Sigmoid colon (tissue), 7 donors: ENCODE data around the gene TTLL3. TPM values are rescaled to one million over a fixed set of nuclear protein-coding genes. Genes with fewer than 3 reads are reported as not detected.
"Not testable (repeated sequence)": the region's sequence is repeated elsewhere in the genome, so short reads cannot be mapped to it uniquely, and the experiment has no call there.

Experiments
- DNase-seq: peaks from one replicate; pipeline ENCODE4 v3.0.0-alpha.2; 2019
- H3K27ac ChIP-seq, 4 donors: fragments of 200-600 bp; sonication (generic); one replicate each; pipeline ENCODE4 v1.5.1; 2016 to 2019; ENCODE audit warnings: mild to moderate bottlenecking in 1 of 4
- H3K27me3 ChIP-seq, 3 donors: fragments of 200-600 bp; sonication (generic); one replicate each; pipeline ENCODE4 v1.5.1; 2019; ENCODE audit warnings: mild to moderate bottlenecking in 1 of 3
- H3K36me3 ChIP-seq, 4 donors: fragments of 200-600 bp; sonication (generic); one replicate each; pipeline ENCODE4 v1.5.1; 2016 to 2019
- H3K4me1 ChIP-seq, 4 donors: fragments of 200-600 bp; sonication (generic); one replicate each; pipeline ENCODE4 v1.5.1; 2017 to 2019
- H3K4me3 ChIP-seq, 4 donors: fragments of 200-600 bp; sonication (generic); one replicate each; pipeline ENCODE4 v1.5.1; 2017 to 2019; ENCODE audit warnings: mild to moderate bottlenecking in 2 of 4, moderate library complexity in 1 of 4
- H3K9me3 ChIP-seq, 4 donors: fragments of 200-600 bp in 3 of 4; sonication (generic) in 3 of 4; one replicate each; pipeline versions ENCODE4 v1.5.1 to v1.6.1; 2013 to 2019
- CTCF ChIP-seq, 4 experiments: fragments of 450-650 bp in 3 of 4; fragments of 200-600 bp in 1 of 4; IDR thresholded peaks; one replicate each; pipeline ENCODE4 v1.5.1; 2016 to 2019; ENCODE audit warnings: antibody characterized with exemption in 4 of 4, mild to moderate bottlenecking in 3 of 4, moderate library complexity in 2 of 4
- EP300 ChIP-seq, 4 donors: sonication (generic); formaldehyde crosslinking; IDR thresholded peaks; one replicate each; pipeline ENCODE4 v1.6.1; 2017; ENCODE audit warnings: antibody characterized with exemption in 4 of 4
- POLR2A ChIP-seq, 2 donors: fragments of 450-650 bp; IDR thresholded peaks; one replicate each; pipeline ENCODE4 v1.6.1; 2016; ENCODE audit warnings: antibody characterized with exemption in 2 of 2, mild to moderate bottlenecking in 2 of 2, moderate library complexity in 2 of 2
- POLR2AphosphoS5 ChIP-seq, 4 donors: sonication (generic); formaldehyde crosslinking; IDR thresholded peaks; one replicate each; pipeline ENCODE4 v1.6.1; 2017; ENCODE audit warnings: antibody characterized with exemption in 4 of 4
- WGBS, 2 donors: extraction: QIAGEN DNeasy Blood & Tissue Kit; methylation state at CpG; one replicate each; pipeline ENCODE4 v1.1.7; 2013; 5-methylcytosine and 5-hydroxymethylcytosine counted together
- intact Hi-C: fragments of 100-400 bp; cut with DNase I; formaldehyde crosslinking; loops from one replicate; pipeline ENCODE4 v1.15.1; 2023
- polyA plus RNA-seq, 3 donors: library from polyadenylated mRNA; stranded (reverse); fragments of 200-250 nt; gene quantifications; one replicate each; pipeline ENCODE4 v1.2.3, GENCODE V29; 2013
- total RNA-seq, 4 donors: library from RNA; depleted of rRNA; stranded (reverse); fragments of >200 nt; gene quantifications; one replicate each; pipeline ENCODE4 v1.1.0, GENCODE V29; 2016
- donor health status: healthy with polysubstance abuse.
- donor health status: Bipolar disorder and iron deficiency.
- donor health status: healthy.

TTLL3 gene
- total and polyA plus RNA-seq, 7 donors: 4.4 to 117 (median 35.3) TPM

GRCh38 chr3:9769426-9770275 is 40.4 kb upstream of the TTLL3 start, which contains the start of gene CAMK1:
Gene CAMK1, minus strand, starts transcription at chr3:9769947. Its CDS starts 2,198 bp downstream, at chr3:9767749.
- Histone ChIP-seq H3K27me3 (no peaks in the 10 kb centered on the region), H3K27ac (peak within 1 kb of the TSS; percentile 85 to 89 (median 87)), H3K9me3 (no peaks in the 10 kb centered on the region), H3K36me3 (peaks cover 0 to 14% (median 0%) of the 10 kb centered on the region in 4 donors), H3K4me1 (peaks cover 0 to 40% (median 32%) of the 10 kb centered on the region in 4 donors), H3K4me3 (peak within 1 kb of the TSS; percentile 60 to 83 (median 74))
- TF ChIP-seq CTCF (IDR thresholded peaks at IDR 0.05) (no peak), POLR2AphosphoS5 (IDR thresholded peaks at IDR 0.05) (peak; percentile 56 to 83 (median 78))
- 2 to 9% methylated on average over 49 of the region's 49 CpGs for WGBS, 2 donors
- intact Hi-C loops: loop anchor here (2.0 to 5.0 kb wide), 2 partner anchors 19 to 243 kb away; no protein-coding TSS in a partner anchor
- DNase-seq: peak; percentile 94

GRCh38 chr3:9770276-9770812 is 39.7 kb upstream of the TTLL3 start:
- Histone ChIP-seq H3K27me3 (no peaks in the 10 kb centered on the region), H3K4me1 (peaks cover 0 to 40% (median 32%) of the 10 kb centered on the region in 4 donors), H3K27ac (peak overlapping the region; percentile 85 to 89 (median 87)), H3K4me3 (peak overlapping the region; percentile 60 to 83 (median 74)), H3K36me3 (peaks cover 0 to 9% (median 0%) of the 10 kb centered on the region in 4 donors), H3K9me3 (no peaks in the 10 kb centered on the region)
- peak; percentile 97 for DNase-seq
- TF ChIP-seq POLR2AphosphoS5 (IDR thresholded peaks at IDR 0.05) (peak in 3 of 4 donors; percentile 19 to 36 (median 26)), EP300 (IDR thresholded peaks at IDR 0.05) (no peak), CTCF (IDR thresholded peaks at IDR 0.05) (no peak), POLR2A (IDR thresholded peaks at IDR 0.05) (no peak)
- WGBS, 2 donors: 7 to 24% methylated on average over 15 of the region's 15 CpGs
- intact Hi-C loops: loop anchor here (5.0 kb wide), 1 partner anchor 242 kb away; no protein-coding TSS in a partner anchor

- H3K36me3 ChIP-seq, H3K4me3 ChIP-seq, H3K9me3 ChIP-seq, H3K27me3 ChIP-seq, DNase-seq: not testable (repeated sequence)
- Histone ChIP-seq H3K4me1 (peaks cover 0 to 40% (median 32%) of the 10 kb centered on the region in 4 donors), H3K27ac (peak overlapping the region; percentile 85 to 89 (median 87))
- 84 to 94% methylated on average over 2 of the region's 2 CpGs for WGBS, 2 donors
- intact Hi-C loops: loop anchor here (5.0 kb wide), 1 partner anchor 241 kb away; no protein-coding TSS in a partner anchor
Observed at GRCh38 chr3:9771007-9771406, 39.1 kb upstream of the TTLL3 start.

- TF ChIP-seq CTCF (IDR thresholded peaks at IDR 0.05) (no peak), POLR2A (IDR thresholded peaks at IDR 0.05) (no peak), EP300 (IDR thresholded peaks at IDR 0.05) (no peak), POLR2AphosphoS5 (IDR thresholded peaks at IDR 0.05) (no peak)
- Histone ChIP-seq H3K9me3 (no peaks in the 10 kb centered on the region), H3K27ac (no peak overlapping the region), H3K36me3 (peaks cover 4 to 30% (median 18%) of the 10 kb centered on the region in 4 donors), H3K4me3 (no peak overlapping the region), H3K27me3 (no peaks in the 10 kb centered on the region), H3K4me1 (peaks cover 0 to 9% (median 7%) of the 10 kb centered on the region in 4 donors)
- DNase-seq: no peak
- intact Hi-C loops: no loop called here
- 69 to 95% methylated on average over 5 of the region's 5 CpGs for WGBS, 2 donors
Observed at GRCh38 chr3:9776896-9777693, 33.0 kb upstream of the TTLL3 start.
